Body of pancreas (tissue), 4 donors: ENCODE measurements around the gene IVNS1ABP. TPM values are rescaled to one million over a fixed set of nuclear protein-coding genes. Genes with fewer than 3 reads are reported as not detected.

Experiments
- ATAC-seq: fragments of 150-250 bp; one replicate; pipeline ENCODE4 v1.9.1; 2016
- DNase-seq, 4 donors: peaks; one replicate each; pipeline ENCODE4 v3.0.0-alpha.2; 2019
- H3K27ac ChIP-seq, 4 donors: fragments of 200-600 bp; sonication (generic); 1 replicate in 3 of 4; 2 replicates in 1 of 4; pipeline versions ENCODE4 v1.5.1 to v1.6.1; 2016 to 2019; ENCODE audit warnings: mild to moderate bottlenecking in 1 of 4, mixed read lengths in 1 of 4, moderate library complexity in 1 of 4
- H3K27me3 ChIP-seq, 2 donors: fragments of 200-600 bp; sonication (generic); one replicate each; pipeline ENCODE4 v1.6.0; 2016; ENCODE audit warnings: mild to moderate bottlenecking in 1 of 2
- H3K36me3 ChIP-seq, 2 donors: fragments of 200-600 bp; sonication (generic); replicated peaks in 1 of 2; 2 replicates each; pipeline ENCODE4 v1.5.1; 2016; ENCODE audit warnings: low read depth in 2 of 2; ENCODE audit not compliant: insufficient read depth in 1 of 2
- H3K4me1 ChIP-seq: fragments of 200-600 bp; sonication (generic); one replicate; pipeline ENCODE4 v1.6.0; 2016
- H3K4me3 ChIP-seq, 2 donors: fragments of 200-600 bp; sonication (generic); 1 replicate in 1 of 2; 2 replicates in 1 of 2; pipeline ENCODE4 v1.5.1; 2016 to 2019
- H3K9me3 ChIP-seq, 3 donors: fragments of 200-600 bp; sonication (generic); 1 replicate in 2 of 3; 2 replicates in 1 of 3; pipeline ENCODE4 v1.5.1; 2016
- CTCF ChIP-seq, 7 experiments: fragments of 450-650 bp in 4 of 7; fragments of 200-600 bp in 3 of 7; sonication (generic) in 3 of 7; IDR thresholded peaks; one replicate each; pipeline ENCODE4 v1.5.1; 2016 to 2019; ENCODE audit warnings: antibody characterized with exemption in 7 of 7
- POLR2A ChIP-seq, 3 donors: fragments of 450-650 bp; IDR thresholded peaks; one replicate each; pipeline ENCODE4 v1.6.1; 2016; ENCODE audit warnings: antibody characterized with exemption in 3 of 3, mild to moderate bottlenecking in 2 of 3
- WGBS, 2 donors: methylation state at CpG; one replicate each; pipeline ENCODE4 v1.1.5; 2017; 5-methylcytosine and 5-hydroxymethylcytosine counted together
- intact Hi-C: fragments of 100-400 bp; cut with DNase I; formaldehyde crosslinking; loops from one replicate; pipeline ENCODE4 v1.15.1; 2023
- total RNA-seq, 2 donors: library from RNA; depleted of rRNA; stranded (reverse); fragments of >200 nt; gene quantifications; one replicate each; pipeline ENCODE4 v1.1.0, GENCODE V29; 2016

IVNS1ABP gene
- total RNA-seq, 2 donors from 2014 or later: 33.6 to 43.8 TPM

GRCh38 chr1:185268352-185268751 lies 48.7 kb downstream of the IVNS1ABP start:
- H3K4me3 ChIP-seq: no peak overlapping the region
- 79 to 90% methylated on average over 2 of the region's 2 CpGs for WGBS, 2 donors
- TF ChIP-seq CTCF (IDR thresholded peaks at IDR 0.05): no peak
- TF ChIP-seq POLR2A (IDR thresholded peaks at IDR 0.05): no peak
- DNase-seq: no peak
- H3K27me3 ChIP-seq: no peaks in the 10 kb centered on the region
- no peaks in the 10 kb centered on the region for H3K36me3 ChIP-seq
- H3K9me3 ChIP-seq: no peaks in the 10 kb centered on the region
- H3K4me1 ChIP-seq: no peaks in the 10 kb centered on the region
- ATAC-seq: no peak
- intact Hi-C loops: no loop called here
- H3K27ac ChIP-seq: no peak overlapping the region

- no peak overlapping the region for H3K27ac ChIP-seq
- intact Hi-C loops: no loop called here
- DNase-seq (no peak), ATAC-seq (no peak)
- H3K9me3 ChIP-seq: no peaks in the 10 kb centered on the region
- no peaks in the 10 kb centered on the region for H3K27me3 ChIP-seq
- no peaks in the 10 kb centered on the region for H3K36me3 ChIP-seq
- no peak overlapping the region for H3K4me3 ChIP-seq
- H3K4me1 ChIP-seq: no peaks in the 10 kb centered on the region
- TF ChIP-seq POLR2A (IDR thresholded peaks at IDR 0.05) (no peak), CTCF (IDR thresholded peaks at IDR 0.05) (no peak)
These were observed 49.3 kb downstream of the IVNS1ABP start for GRCh38 chr1:185267701-185268100.

GRCh38 chr1:185267301-185267700 lies 49.7 kb downstream of the IVNS1ABP start:
- ATAC-seq (no peak), DNase-seq (no peak)
- Histone ChIP-seq H3K36me3 (no peaks in the 10 kb centered on the region), H3K27me3 (no peaks in the 10 kb centered on the region), H3K4me3 (no peak overlapping the region), H3K4me1 (no peaks in the 10 kb centered on the region), H3K9me3 (no peaks in the 10 kb centered on the region), H3K27ac (no peak overlapping the region)
- TF ChIP-seq POLR2A (IDR thresholded peaks at IDR 0.05): no peak
- TF ChIP-seq CTCF (IDR thresholded peaks at IDR 0.05): no peak
- intact Hi-C loops: no loop called here
- 68 to 73% methylated on average over 3 of the region's 3 CpGs for WGBS, 2 donors

GRCh38 chr1:185265314-185265713 lies 51.7 kb downstream of the IVNS1ABP start:
- H3K36me3 ChIP-seq: no peaks in the 10 kb centered on the region
- ATAC-seq (no peak), DNase-seq (no peak)
- H3K4me3 ChIP-seq: no peak overlapping the region
- H3K9me3 ChIP-seq: no peaks in the 10 kb centered on the region
- intact Hi-C loops: no loop called here
- no peaks in the 10 kb centered on the region for H3K27me3 ChIP-seq
- no peak for TF ChIP-seq POLR2A (IDR thresholded peaks at IDR 0.05)
- no peak for TF ChIP-seq CTCF (IDR thresholded peaks at IDR 0.05)
- 90 to 91% methylated on average over 4 of the region's 4 CpGs for WGBS, 2 donors
- H3K27ac ChIP-seq: no peak overlapping the region
- peaks cover 1% of the 10 kb centered on the region for H3K4me1 ChIP-seq

GRCh38 chr1:185263780-185264179 lies 53.3 kb downstream of the IVNS1ABP start:
- no peak for DNase-seq
- Histone ChIP-seq H3K4me1 (peaks cover 3% of the 10 kb centered on the region), H3K27ac (no peak overlapping the region), H3K4me3 (no peak overlapping the region), H3K36me3 (no peaks in the 10 kb centered on the region), H3K9me3 (no peaks in the 10 kb centered on the region), H3K27me3 (no peaks in the 10 kb centered on the region)
- intact Hi-C loops: no loop called here
- ATAC-seq: no peak
- 95 to 100% methylated on average over 1 of the region's 1 CpG for WGBS, 2 donors
- TF ChIP-seq POLR2A (IDR thresholded peaks at IDR 0.05) (no peak), CTCF (IDR thresholded peaks at IDR 0.05) (no peak)
